KMS-11 (cell line): ENCODE data around the gene HEXIM2.

Experiments used
- H2AFZ ChIP-seq: fragments of 200-600 bp; sonication (generic); 2 replicates; pipeline ENCODE4 v1.6.1; 2016; ENCODE audit warnings: antibody characterized with exemption, mixed run types, low read depth
- H3K27ac ChIP-seq: fragments of 200-600 bp; sonication (generic); 2 replicates; pipeline ENCODE4 v1.6.1; 2016; ENCODE audit warnings: mild to moderate bottlenecking, mixed run types
- H3K27me3 ChIP-seq: fragments of 200-600 bp; sonication (generic); 2 replicates; pipeline ENCODE4 v1.6.1; 2017; ENCODE audit warnings: mild to moderate bottlenecking, low read depth, mixed run types, moderate library complexity; ENCODE audit not compliant: insufficient read depth
- H3K36me3 ChIP-seq: fragments of 200-600 bp; sonication (generic); 2 replicates; pipeline ENCODE4 v1.6.1; 2017; ENCODE audit warnings: mild to moderate bottlenecking, mixed run types; ENCODE audit not compliant: insufficient read depth
- H3K4me1 ChIP-seq: fragments of 200-600 bp; sonication (generic); 2 replicates; pipeline ENCODE4 v1.6.1; 2016; ENCODE audit warnings: mild to moderate bottlenecking, low read depth, mixed run types; ENCODE audit not compliant: poor library complexity, severe bottlenecking
- H3K4me2 ChIP-seq: fragments of 200-600 bp; sonication (generic); 2 replicates; pipeline ENCODE4 v1.7.0; 2016; ENCODE audit warnings: mild to moderate bottlenecking, mixed run types
- H3K4me3 ChIP-seq: fragments of 200-600 bp; sonication (generic); IDR thresholded peaks from 2 replicates; pipeline ENCODE4 v1.6.1; 2017; ENCODE audit warnings: low read depth, low read length, mixed read lengths; ENCODE audit not compliant: insufficient read depth
- H3K79me2 ChIP-seq: fragments of 200-600 bp; sonication (generic); 2 replicates; pipeline ENCODE4 v1.6.1; 2016; ENCODE audit warnings: low read depth, mixed run types; ENCODE audit not compliant: insufficient read depth
- H3K9ac ChIP-seq: fragments of 200-600 bp; sonication (generic); 2 replicates; pipeline ENCODE4 v1.6.1; 2016; ENCODE audit warnings: mild to moderate bottlenecking, mixed run types
- H4K20me1 ChIP-seq: fragments of 200-600 bp; sonication (generic); 2 replicates; pipeline ENCODE4 v1.6.1; 2016; ENCODE audit warnings: mild to moderate bottlenecking, mixed run types; ENCODE audit not compliant: insufficient read depth
- TF ChIP-seq, protein P1 (sequence below): fragments of 200-600 bp; sonication (generic); conservative IDR thresholded peaks from 2 replicates; pipeline ENCODE4 v1.6.1; 2017; ENCODE audit warnings: low read depth, mild to moderate bottlenecking, antibody characterized with exemption, low read length, moderate library complexity, mixed read lengths

HEXIM2 gene

DNA sequence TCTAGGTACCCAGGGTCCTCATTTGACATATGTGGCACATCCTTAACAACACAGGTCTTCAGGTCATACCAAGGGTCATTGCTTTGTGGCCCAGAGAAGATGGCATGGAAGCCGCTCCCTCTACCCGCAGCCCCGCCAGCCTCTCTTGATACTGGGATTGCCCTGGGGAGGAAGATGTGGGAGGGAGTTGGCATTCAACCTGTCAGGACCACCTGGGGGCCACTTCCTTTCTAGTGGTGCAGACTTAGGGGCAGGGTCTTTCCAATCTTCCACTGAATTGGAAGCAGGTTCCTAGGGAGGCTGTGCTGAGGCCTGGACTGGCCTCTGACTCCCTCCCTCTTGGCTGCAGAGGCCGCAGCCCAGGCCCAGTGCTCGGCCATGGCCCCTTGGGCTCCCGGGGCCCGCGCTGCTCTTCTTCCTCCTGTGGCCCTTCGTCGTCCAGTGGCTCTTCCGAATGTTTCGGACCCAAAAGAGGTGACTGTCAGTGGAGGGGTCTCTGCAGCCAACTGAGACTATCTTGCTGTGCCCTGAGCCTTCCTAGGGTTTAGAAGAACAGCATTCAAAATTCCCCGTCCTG lies 18.5 kb upstream of the HEXIM2 start:
- Histone ChIP-seq H4K20me1 (no peaks in the 10 kb centered on the region), H3K9ac (no peak overlapping the region), H3K4me2 (no peak overlapping the region), H3K79me2 (no peaks in the 10 kb centered on the region), H2AFZ (no peak overlapping the region), H3K4me3 (no peak overlapping the region), H3K27me3 (no peaks in the 10 kb centered on the region), H3K4me1 (peaks cover 9% of the 10 kb centered on the region), H3K27ac (no peak overlapping the region), H3K36me3 (no peaks in the 10 kb centered on the region)
- TF ChIP-seq, protein P1, sequence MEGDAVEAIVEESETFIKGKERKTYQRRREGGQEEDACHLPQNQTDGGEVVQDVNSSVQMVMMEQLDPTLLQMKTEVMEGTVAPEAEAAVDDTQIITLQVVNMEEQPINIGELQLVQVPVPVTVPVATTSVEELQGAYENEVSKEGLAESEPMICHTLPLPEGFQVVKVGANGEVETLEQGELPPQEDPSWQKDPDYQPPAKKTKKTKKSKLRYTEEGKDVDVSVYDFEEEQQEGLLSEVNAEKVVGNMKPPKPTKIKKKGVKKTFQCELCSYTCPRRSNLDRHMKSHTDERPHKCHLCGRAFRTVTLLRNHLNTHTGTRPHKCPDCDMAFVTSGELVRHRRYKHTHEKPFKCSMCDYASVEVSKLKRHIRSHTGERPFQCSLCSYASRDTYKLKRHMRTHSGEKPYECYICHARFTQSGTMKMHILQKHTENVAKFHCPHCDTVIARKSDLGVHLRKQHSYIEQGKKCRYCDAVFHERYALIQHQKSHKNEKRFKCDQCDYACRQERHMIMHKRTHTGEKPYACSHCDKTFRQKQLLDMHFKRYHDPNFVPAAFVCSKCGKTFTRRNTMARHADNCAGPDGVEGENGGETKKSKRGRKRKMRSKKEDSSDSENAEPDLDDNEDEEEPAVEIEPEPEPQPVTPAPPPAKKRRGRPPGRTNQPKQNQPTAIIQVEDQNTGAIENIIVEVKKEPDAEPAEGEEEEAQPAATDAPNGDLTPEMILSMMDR = no peak

DNA sequence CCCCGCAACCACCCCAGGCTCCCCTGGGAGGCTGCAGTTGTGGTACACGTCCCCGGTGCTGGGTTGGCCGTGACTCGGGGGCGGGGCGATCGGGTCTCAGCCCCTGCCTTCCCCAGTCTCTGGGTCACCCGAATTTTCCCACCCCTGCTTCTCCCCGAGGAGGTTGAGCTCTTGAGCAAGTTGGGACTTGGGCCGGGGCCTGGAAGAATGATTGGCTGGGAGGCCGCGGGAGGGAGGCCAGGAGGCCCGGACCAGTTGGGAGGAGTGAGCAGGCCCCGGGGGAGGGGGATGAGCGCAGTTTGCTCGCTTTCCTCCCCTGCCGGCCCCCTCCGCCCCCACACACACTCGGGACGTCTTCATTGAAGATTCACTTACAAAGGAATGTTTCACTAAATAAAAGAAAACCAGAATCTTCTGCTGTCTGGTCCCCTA lies 17.9 kb upstream of the HEXIM2 start:
- Histone ChIP-seq H4K20me1 (no peaks in the 10 kb centered on the region), H3K4me1 (peaks cover 9% of the 10 kb centered on the region), H3K4me3 (no peak overlapping the region), H3K36me3 (no peaks in the 10 kb centered on the region), H3K27me3 (no peaks in the 10 kb centered on the region), H3K27ac (no peak overlapping the region), H3K9ac (no peak overlapping the region), H2AFZ (no peak overlapping the region), H3K79me2 (peaks cover under 1% of the 10 kb centered on the region; the same call in 1 of the 2 replicates), H3K4me2 (no peak overlapping the region)
- TF ChIP-seq, protein P1 = no peak

DNA sequence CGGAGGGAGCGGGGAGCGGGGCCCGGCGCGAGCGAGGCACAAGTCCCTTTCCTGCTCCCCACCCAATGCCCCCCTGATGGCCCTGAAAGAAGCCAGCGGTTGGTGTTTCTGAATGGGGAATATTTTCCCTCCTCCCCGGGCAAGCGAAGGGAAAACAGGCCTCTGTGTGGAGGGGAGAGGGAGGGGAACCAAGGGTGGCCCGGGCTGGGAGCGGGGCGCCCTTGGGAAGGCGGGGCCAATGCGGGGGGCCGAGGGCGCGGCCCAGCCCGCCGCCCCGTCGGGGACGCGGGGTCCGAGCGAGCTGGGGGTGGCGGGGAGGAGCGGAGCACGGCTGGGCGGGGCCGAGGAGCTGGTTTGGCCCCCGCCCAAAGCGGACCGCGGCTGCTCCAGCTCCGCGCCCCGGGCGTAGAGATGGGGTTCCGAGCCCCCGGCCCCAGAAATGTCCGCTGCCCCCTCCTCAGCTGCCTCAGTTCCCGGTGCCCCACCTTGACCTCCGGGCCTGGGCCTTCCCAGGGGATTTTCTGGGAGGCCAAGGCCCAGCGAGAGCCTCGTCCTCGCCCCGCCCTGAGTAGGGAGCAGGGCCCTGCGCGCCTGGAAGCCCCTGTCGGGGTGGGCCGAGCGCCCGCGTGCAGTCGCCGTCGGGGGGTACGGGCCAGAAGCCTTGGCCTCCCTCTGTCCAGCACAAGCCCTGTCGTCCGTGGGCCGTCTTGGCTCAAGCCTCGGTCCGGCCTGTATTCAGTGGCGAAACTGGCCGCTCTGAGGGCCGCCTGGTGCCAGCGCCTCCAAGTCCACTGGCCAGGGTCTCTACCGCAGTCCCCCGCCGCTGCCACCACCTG lies 17.3 kb upstream of the HEXIM2 start:
- peaks cover 9% of the 10 kb centered on the region for H3K4me1 ChIP-seq
- no peak overlapping the region for H2AFZ ChIP-seq
- TF ChIP-seq, protein P1 = no peak
- H3K4me3 ChIP-seq = no peak overlapping the region
- no peaks in the 10 kb centered on the region for H4K20me1 ChIP-seq
- H3K4me2 ChIP-seq = no peak overlapping the region
- no peak overlapping the region for H3K9ac ChIP-seq
- no peaks in the 10 kb centered on the region for H3K36me3 ChIP-seq
- H3K27me3 ChIP-seq = no peaks in the 10 kb centered on the region
- H3K79me2 ChIP-seq = peaks cover 7% of the 10 kb centered on the region; the same call in 1 of the 2 replicates
- no peak overlapping the region for H3K27ac ChIP-seq

DNA sequence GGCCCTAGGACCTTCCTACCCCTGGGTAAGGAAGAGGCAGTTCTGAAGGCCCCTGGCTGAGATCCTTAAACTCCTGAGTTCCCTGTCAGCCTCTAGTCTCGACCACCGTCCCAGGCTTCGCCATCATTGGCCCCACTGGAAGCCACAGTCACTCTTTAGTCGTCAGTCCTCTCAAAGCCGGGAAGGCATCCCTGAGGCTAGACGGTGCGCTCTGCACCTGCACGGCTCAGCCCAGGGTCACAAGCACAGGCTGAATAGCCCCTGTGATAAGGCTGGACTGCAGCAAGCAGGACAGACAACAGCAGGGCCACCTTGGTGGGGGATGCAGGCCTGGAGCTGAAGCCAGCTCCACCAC lies 16.7 kb upstream of the HEXIM2 start:
- Histone ChIP-seq H3K4me2 (no peak overlapping the region), H3K9ac (no peak overlapping the region), H2AFZ (no peak overlapping the region), H3K4me1 (peaks cover 9% of the 10 kb centered on the region), H4K20me1 (no peaks in the 10 kb centered on the region), H3K79me2 (peaks cover 7% of the 10 kb centered on the region; the same call in 1 of the 2 replicates), H3K27ac (no peak overlapping the region), H3K27me3 (no peaks in the 10 kb centered on the region), H3K4me3 (no peak overlapping the region), H3K36me3 (no peaks in the 10 kb centered on the region)
- TF ChIP-seq, protein P1 = no peak
